DOHH2 (cell line): ENCODE data around the gene MEGF8.

Source experiments
- H3F3A ChIP-seq: fragments of 200-600 bp; sonication (generic), shearing (Covaris generic); 2 replicates; pipeline ENCODE4 v1.6.0; 2016; ENCODE audit warnings: antibody characterized with exemption, mild to moderate bottlenecking; ENCODE audit not compliant: control insufficient read depth, insufficient read depth
- H3K27ac ChIP-seq: fragments of 200-600 bp; sonication (generic); 2 replicates; pipeline ENCODE4 v1.5.1; 2014; ENCODE audit warnings: low read depth, mild to moderate bottlenecking, low read length, moderate library complexity
- H3K27me3 ChIP-seq: fragments of 200-600 bp; sonication (generic); 2 replicates; pipeline ENCODE4 v1.6.1; 2014; ENCODE audit warnings: mild to moderate bottlenecking, low read length, mixed read lengths; ENCODE audit not compliant: control insufficient read depth
- H3K36me3 ChIP-seq: fragments of 200-600 bp; sonication (generic); 2 replicates; pipeline ENCODE4 v1.6.1; 2014; ENCODE audit warnings: mild to moderate bottlenecking, low read length, moderate library complexity, mixed read lengths; ENCODE audit not compliant: control insufficient read depth
- H3K4me1 ChIP-seq: fragments of 200-600 bp; sonication (generic); 2 replicates; pipeline ENCODE4 v1.6.1; 2014; ENCODE audit warnings: mild to moderate bottlenecking, low read length, mixed read lengths; ENCODE audit not compliant: control insufficient read depth
- H3K4me2 ChIP-seq: fragments of 200-600 bp; sonication (generic); 2 replicates; pipeline ENCODE4 v1.6.0; 2014; ENCODE audit warnings: mild to moderate bottlenecking, low read length, moderate library complexity
- H3K4me3 ChIP-seq: fragments of 200-600 bp; sonication (generic); 2 replicates; pipeline ENCODE4 v1.5.1; 2014; ENCODE audit warnings: mild to moderate bottlenecking, low read length, mixed read lengths
- H3K79me2 ChIP-seq: fragments of 200-600 bp; sonication (generic); 2 replicates; pipeline ENCODE4 v1.6.1; 2014; ENCODE audit warnings: mild to moderate bottlenecking, low read length, mixed read lengths; ENCODE audit not compliant: control insufficient read depth
- H3K9me2 ChIP-seq: fragments of 200-600 bp; sonication (generic); replicated peaks from 2 replicates; pipeline ENCODE4 v1.6.1; 2014; ENCODE audit warnings: mild to moderate bottlenecking, low read length, mixed read lengths; ENCODE audit not compliant: control insufficient read depth
- H3K9me3 ChIP-seq: fragments of 200-600 bp; sonication (generic); 2 replicates; pipeline ENCODE4 v1.6.1; 2014; ENCODE audit warnings: antibody characterized with exemption, low read length, mixed read lengths; ENCODE audit not compliant: control insufficient read depth, insufficient read depth
- H4K20me1 ChIP-seq: fragments of 200-600 bp; sonication (generic); 2 replicates; pipeline ENCODE4 v1.6.0; 2014; ENCODE audit warnings: low read depth, mild to moderate bottlenecking, antibody characterized with exemption, low read length, moderate library complexity; ENCODE audit not compliant: control insufficient read depth, insufficient read depth
- CTCF ChIP-seq: fragments of 200-600 bp; sonication (generic); IDR thresholded peaks from one replicate; pipeline ENCODE4 v1.5.1; 2014; ENCODE audit warnings: antibody characterized with exemption, mild to moderate bottlenecking, low read depth, low read length; ENCODE audit not compliant: poor library complexity, severe bottlenecking
- EZH2phosphoT487 ChIP-seq: fragments of 200-600 bp; sonication (generic); IDR thresholded peaks from 2 replicates; pipeline ENCODE4 v1.6.1; 2017; ENCODE audit warnings: borderline replicate concordance, mild to moderate bottlenecking, antibody characterized with exemption, low read length, moderate library complexity, mixed read lengths

MEGF8 gene

DNA sequence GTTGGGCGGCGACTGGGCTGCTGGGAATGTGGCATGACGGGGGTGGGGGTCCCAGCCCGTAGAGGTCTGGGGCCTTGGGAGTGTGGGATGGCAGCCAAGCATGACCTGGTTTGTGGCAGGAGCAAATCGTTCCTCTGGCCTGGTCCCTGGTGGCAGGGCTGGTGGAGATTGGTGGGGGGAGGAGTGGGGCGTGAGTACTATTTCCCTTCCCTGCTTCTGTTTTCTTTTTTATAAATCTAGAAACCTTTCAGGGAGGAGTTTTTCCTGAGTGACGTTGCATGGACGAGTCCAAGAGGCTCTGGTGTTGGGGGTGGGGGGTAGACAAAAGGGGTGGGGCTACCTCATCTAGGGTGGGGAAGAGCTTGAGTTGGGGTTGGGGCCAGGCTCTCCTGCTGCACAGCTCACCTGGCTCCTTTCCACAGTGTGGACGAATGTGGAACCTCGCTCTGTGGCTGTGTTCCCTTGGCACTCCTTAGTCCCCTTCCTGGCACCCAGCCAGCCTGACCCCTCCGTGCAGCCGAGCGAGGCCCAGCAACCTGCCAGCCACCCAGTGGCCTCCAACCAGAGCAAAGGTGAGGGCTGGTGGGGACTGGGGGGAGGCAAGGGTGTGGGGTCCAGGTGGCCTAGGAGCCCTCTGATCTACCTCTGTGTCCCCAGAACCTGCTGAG, 39.0 kb upstream of the MEGF8 start:
- Histone ChIP-seq H3K27ac (peak overlapping the region; percentile 61), H3K27me3 (no peaks in the 10 kb centered on the region), H3K79me2 (peaks cover 34% of the 10 kb centered on the region), H3K36me3 (peaks cover 57% of the 10 kb centered on the region), H3K4me3 (peak overlapping the region; percentile 75), H3K4me2 (peak overlapping the region; percentile 87), H3K9me3 (no peaks in the 10 kb centered on the region), H3F3A (peaks cover 12% of the 10 kb centered on the region), H4K20me1 (0 out of 2 replicates have a peak, but pooled peaks cover 3% of the 10 kb centered on the region), H3K4me1 (peaks cover 42% of the 10 kb centered on the region), H3K9me2 (no peaks in the 10 kb centered on the region)
- TF ChIP-seq CTCF = no peak
- no peak for TF ChIP-seq EZH2phosphoT487

DNA sequence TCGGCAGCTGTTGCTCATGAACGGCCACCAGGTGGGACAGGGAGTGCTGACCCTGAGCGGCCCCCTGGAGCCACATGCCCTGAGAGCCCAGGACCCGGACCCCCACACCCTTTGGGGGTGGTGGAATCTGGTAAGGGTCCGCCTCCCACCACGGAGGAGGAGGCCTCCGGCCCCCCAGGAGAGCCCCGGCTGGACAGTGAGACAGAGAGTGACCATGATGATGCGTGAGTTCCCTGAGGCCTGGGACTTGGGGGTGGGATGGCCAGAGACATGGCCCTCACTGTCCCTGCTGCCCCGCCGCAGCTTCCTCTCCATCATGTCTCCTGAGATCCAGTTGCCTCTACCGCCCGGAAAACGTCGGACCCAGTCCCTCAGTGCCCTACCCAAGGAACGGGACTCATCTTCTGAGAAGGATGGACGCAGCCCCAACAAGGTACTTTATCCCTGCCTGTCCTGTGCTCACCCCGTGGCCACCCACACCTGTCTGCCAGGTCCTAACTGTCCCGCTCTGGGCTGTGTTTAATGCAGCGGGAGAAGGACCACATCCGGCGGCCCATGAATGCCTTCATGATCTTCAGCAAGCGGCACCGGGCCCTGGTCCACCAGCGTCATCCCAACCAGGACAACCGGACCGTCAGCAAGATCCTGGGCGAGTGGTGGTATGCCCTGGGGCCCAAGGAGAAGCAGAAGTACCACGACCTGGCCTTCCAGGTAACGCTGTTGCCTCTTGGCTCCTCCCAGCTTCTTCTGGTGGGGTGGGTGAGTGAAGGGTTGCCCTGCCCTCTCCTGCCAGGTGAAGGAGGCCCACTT, 38.2 kb upstream of the MEGF8 start:
- TF ChIP-seq EZH2phosphoT487 = no peak
- no peak for TF ChIP-seq CTCF
- Histone ChIP-seq H3K4me3 (no peak overlapping the region), H3F3A (peaks cover 10% of the 10 kb centered on the region), H3K79me2 (peaks cover 29% of the 10 kb centered on the region), H3K9me3 (no peaks in the 10 kb centered on the region), H3K27ac (no peak overlapping the region), H3K36me3 (peaks cover 65% of the 10 kb centered on the region), H3K4me1 (peaks cover 34% of the 10 kb centered on the region), H3K9me2 (no peaks in the 10 kb centered on the region), H4K20me1 (0 out of 2 replicates have a peak, but pooled peaks cover 3% of the 10 kb centered on the region), H3K4me2 (peak overlapping the region; percentile 87; the same call in 1 of the 2 replicates), H3K27me3 (no peaks in the 10 kb centered on the region)

GRCh38 chr19:42287827-42288107, 37.7 kb upstream of the MEGF8 start:
- Histone ChIP-seq H3K4me3 (no peak overlapping the region), H3K9me3 (no peaks in the 10 kb centered on the region), H3K36me3 (peaks cover 70% of the 10 kb centered on the region), H3K4me1 (peaks cover 29% of the 10 kb centered on the region), H3K27me3 (no peaks in the 10 kb centered on the region), H3K4me2 (no peak overlapping the region), H3K79me2 (peaks cover 29% of the 10 kb centered on the region), H3K27ac (no peak overlapping the region), H3K9me2 (no peaks in the 10 kb centered on the region), H3F3A (peaks cover 6% of the 10 kb centered on the region), H4K20me1 (0 out of 2 replicates have a peak, but pooled peaks cover 3% of the 10 kb centered on the region)
- TF ChIP-seq EZH2phosphoT487 (no peak), CTCF (no peak)
